Fibroblast of lung (primary cell): ENCODE results near the gene CRABP1.

Experiments used
- EZH2 ChIP-seq: IDR thresholded peaks from 2 replicates; pipeline ENCODE4 v1.5.1; 2012; ENCODE audit warnings: low read length, control low read depth, mild to moderate bottlenecking; ENCODE audit errors: missing control alignments
- TF ChIP-seq, protein P1 (sequence below), 2 donors: IDR thresholded peaks in 1 of 2; conservative IDR thresholded peaks in 1 of 2; 1 replicate in 1 of 2; 2 replicates in 1 of 2; pipeline ENCODE4 v1.5.1; 2011 to 2012; ENCODE audit warnings: low read length in 2 of 2, control low read depth in 1 of 2, inconsistent platforms in 1 of 2, low read depth in 1 of 2, mild to moderate bottlenecking in 1 of 2

- TF ChIP-seq, protein P1, sequence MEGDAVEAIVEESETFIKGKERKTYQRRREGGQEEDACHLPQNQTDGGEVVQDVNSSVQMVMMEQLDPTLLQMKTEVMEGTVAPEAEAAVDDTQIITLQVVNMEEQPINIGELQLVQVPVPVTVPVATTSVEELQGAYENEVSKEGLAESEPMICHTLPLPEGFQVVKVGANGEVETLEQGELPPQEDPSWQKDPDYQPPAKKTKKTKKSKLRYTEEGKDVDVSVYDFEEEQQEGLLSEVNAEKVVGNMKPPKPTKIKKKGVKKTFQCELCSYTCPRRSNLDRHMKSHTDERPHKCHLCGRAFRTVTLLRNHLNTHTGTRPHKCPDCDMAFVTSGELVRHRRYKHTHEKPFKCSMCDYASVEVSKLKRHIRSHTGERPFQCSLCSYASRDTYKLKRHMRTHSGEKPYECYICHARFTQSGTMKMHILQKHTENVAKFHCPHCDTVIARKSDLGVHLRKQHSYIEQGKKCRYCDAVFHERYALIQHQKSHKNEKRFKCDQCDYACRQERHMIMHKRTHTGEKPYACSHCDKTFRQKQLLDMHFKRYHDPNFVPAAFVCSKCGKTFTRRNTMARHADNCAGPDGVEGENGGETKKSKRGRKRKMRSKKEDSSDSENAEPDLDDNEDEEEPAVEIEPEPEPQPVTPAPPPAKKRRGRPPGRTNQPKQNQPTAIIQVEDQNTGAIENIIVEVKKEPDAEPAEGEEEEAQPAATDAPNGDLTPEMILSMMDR (conservative IDR thresholded peaks at IDR 0.05 in 1 of 2, IDR thresholded peaks at IDR 0.05 in 1 of 2; ENCODE audit: low read depth in 1 of 2, low read length in 2 of 2): no peak
- no peak for TF ChIP-seq EZH2
These were observed 19.1 kb downstream of the CRABP1 start for GRCh38 chr15:78359041-78359808.
